B cell (primary cell): ENCODE results near the gene EPHA2.

Experiments used
- EZH2 ChIP-seq: IDR thresholded peaks from 2 replicates; pipeline ENCODE4 v1.6.1; 2012; ENCODE audit warnings: borderline replicate concordance, low read depth, mild to moderate bottlenecking, moderate library complexity, low read length; ENCODE audit not compliant: insufficient read depth, poor library complexity, severe bottlenecking
- TF ChIP-seq, protein P1 (sequence below): fragments of 200-600 bp; IDR thresholded peaks from one replicate; pipeline ENCODE4 v1.8.0; 2022; ENCODE audit warnings: antibody characterized with exemption, mild to moderate bottlenecking

DNA sequence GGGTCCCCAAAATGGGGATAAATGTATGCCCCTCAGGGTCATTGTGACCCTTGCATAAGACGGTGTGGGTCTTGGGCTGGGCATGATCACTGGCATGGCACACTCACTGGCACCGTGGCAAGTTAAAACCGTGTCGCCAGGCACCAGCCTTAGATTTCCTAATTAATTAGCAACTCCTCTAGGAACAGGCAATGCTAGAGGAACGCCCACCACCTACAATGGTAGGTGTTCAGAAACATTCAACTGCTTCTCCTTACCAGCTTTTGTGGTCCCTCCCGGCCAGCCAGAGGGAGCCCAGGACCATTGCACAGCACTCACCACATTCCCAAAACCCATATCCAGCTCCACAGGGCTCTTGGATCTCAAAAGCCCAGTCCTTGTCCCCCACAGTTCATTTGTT is 36.4 kb downstream of the EPHA2 start:
- TF ChIP-seq, protein P1, sequence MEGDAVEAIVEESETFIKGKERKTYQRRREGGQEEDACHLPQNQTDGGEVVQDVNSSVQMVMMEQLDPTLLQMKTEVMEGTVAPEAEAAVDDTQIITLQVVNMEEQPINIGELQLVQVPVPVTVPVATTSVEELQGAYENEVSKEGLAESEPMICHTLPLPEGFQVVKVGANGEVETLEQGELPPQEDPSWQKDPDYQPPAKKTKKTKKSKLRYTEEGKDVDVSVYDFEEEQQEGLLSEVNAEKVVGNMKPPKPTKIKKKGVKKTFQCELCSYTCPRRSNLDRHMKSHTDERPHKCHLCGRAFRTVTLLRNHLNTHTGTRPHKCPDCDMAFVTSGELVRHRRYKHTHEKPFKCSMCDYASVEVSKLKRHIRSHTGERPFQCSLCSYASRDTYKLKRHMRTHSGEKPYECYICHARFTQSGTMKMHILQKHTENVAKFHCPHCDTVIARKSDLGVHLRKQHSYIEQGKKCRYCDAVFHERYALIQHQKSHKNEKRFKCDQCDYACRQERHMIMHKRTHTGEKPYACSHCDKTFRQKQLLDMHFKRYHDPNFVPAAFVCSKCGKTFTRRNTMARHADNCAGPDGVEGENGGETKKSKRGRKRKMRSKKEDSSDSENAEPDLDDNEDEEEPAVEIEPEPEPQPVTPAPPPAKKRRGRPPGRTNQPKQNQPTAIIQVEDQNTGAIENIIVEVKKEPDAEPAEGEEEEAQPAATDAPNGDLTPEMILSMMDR = no peak
- TF ChIP-seq EZH2 = no peak
